Heart right ventricle (tissue), 16 donors: ENCODE measurements around the gene CNNM2. TPM values are rescaled to one million over a fixed set of nuclear protein-coding genes. Genes with fewer than 3 reads are reported as not detected.
"Not testable (repeated sequence)": the region's sequence is repeated elsewhere in the genome, so short reads cannot be mapped to it uniquely, and the experiment has no call there.

ENCODE experiments used
- ATAC-seq, 8 donors: fragments of 200-7000 bp; cut with Tn5 transposase; one replicate each; pipeline ENCODE4 v1.9.1; 2020; ENCODE audit warnings: mild to moderate bottlenecking in 8 of 8, moderate library complexity in 8 of 8, moderate number of reproducible peaks in 1 of 8
- DNase-seq, 2 donors: peaks; one replicate each; pipeline ENCODE4 v3.0.0-alpha.2; 2020
- H3K27ac ChIP-seq, 10 donors: fragments of 200-600 bp; sonication (generic) in 2 of 10; one replicate each; pipeline versions ENCODE4 v1.5.0 to v1.8.0; 2020 to 2022; ENCODE audit warnings: mild to moderate bottlenecking in 3 of 10
- H3K27me3 ChIP-seq, 7 donors: fragments of 200-600 bp; one replicate each; pipeline ENCODE4 v1.8.0; 2021 to 2022; ENCODE audit warnings: mild to moderate bottlenecking in 2 of 7
- H3K36me3 ChIP-seq, 9 donors: fragments of 200-600 bp; sonication (generic) in 1 of 9; one replicate each; pipeline versions ENCODE4 v1.5.0 to v1.8.0; 2020 to 2022; ENCODE audit warnings: mild to moderate bottlenecking in 2 of 9
- H3K4me1 ChIP-seq, 9 donors: fragments of 200-600 bp; sonication (generic) in 1 of 9; one replicate each; pipeline versions ENCODE4 v1.5.0 to v1.8.0; 2020 to 2022; ENCODE audit warnings: mild to moderate bottlenecking in 4 of 9
- H3K4me3 ChIP-seq, 10 donors: fragments of 200-600 bp; sonication (generic) in 2 of 10; one replicate each; pipeline versions ENCODE4 v1.5.0 to v1.8.0; 2020 to 2022; ENCODE audit warnings: mild to moderate bottlenecking in 7 of 10, moderate library complexity in 2 of 10
- H3K9me3 ChIP-seq, 11 donors: fragments of 200-600 bp in 10 of 11; sonication (generic) in 2 of 11; one replicate each; pipeline versions ENCODE4 v1.5.0 to v1.8.0; 2013 to 2022; ENCODE audit warnings: mild to moderate bottlenecking in 2 of 11, control low read depth in 1 of 11, moderate library complexity in 1 of 11
- WGBS, 2 donors: extraction: QIAGEN DNeasy Blood & Tissue Kit; methylation state at CpG; one replicate each; pipeline ENCODE4 v1.1.7; 2013; ENCODE audit warnings: inconsistent platforms in 1 of 2; 5-methylcytosine and 5-hydroxymethylcytosine counted together
- intact Hi-C, 10 donors: fragments of 100-400 bp; cut with DNase I; formaldehyde crosslinking; loops; one replicate each; pipeline versions ENCODE4 v1.11.1 to v1.14.2; 2022
- polyA plus RNA-seq, 2 donors: library from polyadenylated mRNA; stranded (reverse); fragments of 200-250 nt; gene quantifications; one replicate each; pipeline ENCODE4 v1.2.3, GENCODE V29; 2013
- total RNA-seq, 10 donors: library from RNA; stranded (reverse); fragmentation: NEBNext Ultra II Directional in 3 of 10; extraction: Animal tissue kit (Norgen Biotek cat#: 25700) in 3 of 10; gene quantifications; one replicate each; pipeline versions ENCODE4 v1.2.1 to v1.2.4, GENCODE V29; 2021 to 2023
- TF ChIP-seq, protein P1 (sequence below), 9 donors: fragments of 200-600 bp; sonication (generic) in 2 of 9; IDR thresholded peaks; one replicate each; pipeline versions ENCODE4 v1.5.0 to v1.8.0; 2021 to 2022; ENCODE audit warnings: antibody characterized with exemption in 9 of 9, mild to moderate bottlenecking in 5 of 9, moderate library complexity in 1 of 9
- donor health status: Arrhythmogenic right ventricular cardiomyopathy.
- donor health status: ischemic (EF 13 %, LVEDD 7.1; RV severe dilation, severe dysfunction).
- donor health status: healthy with polysubstance abuse.
- donor health status: DM: no; HTN: yes; CAD: no.
- donor health status: DM: no; HTN: no; CAD: no.
- donor health status: ischemic (EF 25% LVEDD 6.9; RV normal size, moderate dysfunction).
- donor health status: ischemic (EF 25% LVEDD 5.7; RV mildly dilated, moderate dysfunction).
- donor health status: healthy.
- donor health status: DM: yes; HTN: yes; CAD: no.
- donor health status: Ischemic cardiomyopathy.
- donor health status: ischemic (EF 35%, LVEDD 5.7; RV mildly dilated, moderate dysfunction).
- donor health status: nonischemic (EF 11% LVEDD 7.7; RV severe dilation, severe dysfunction).
- donor health status: DM: yes; HTN: yes; CAD: no.
- donor health status: PGD.
- donor health status: ischemic (EF 29% LVEDD 5.4; RV normal size, mild dysfunction).
- donor health status: nonischemic (EF 23%, LVEDD 6.1; RV moderate dilation, normal function).

CNNM2 gene
- total and polyA plus RNA-seq, 12 donors: 1.3 to 5.3 (median 3.9) TPM

DNA sequence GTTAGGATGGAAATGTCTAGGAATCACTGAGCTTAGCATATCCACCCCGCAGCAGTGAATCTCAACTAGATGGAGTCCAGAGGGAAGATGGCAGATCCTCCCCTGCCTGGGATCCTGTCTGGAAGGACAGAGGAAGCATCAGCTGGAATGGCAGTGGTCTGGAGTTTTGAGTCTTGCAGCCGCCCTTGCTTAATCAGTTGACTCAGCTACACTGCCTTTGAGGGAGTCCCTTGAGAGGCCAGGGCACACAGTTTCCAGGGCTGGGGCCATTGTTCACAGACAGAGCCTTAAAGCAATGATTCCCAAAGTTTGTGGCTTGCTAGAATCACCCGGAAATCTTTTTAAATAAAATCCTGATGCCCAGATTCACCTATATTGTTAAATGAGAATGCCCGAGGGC lies 146.9 kb downstream of the CNNM2 start:
- TF ChIP-seq, protein P1, sequence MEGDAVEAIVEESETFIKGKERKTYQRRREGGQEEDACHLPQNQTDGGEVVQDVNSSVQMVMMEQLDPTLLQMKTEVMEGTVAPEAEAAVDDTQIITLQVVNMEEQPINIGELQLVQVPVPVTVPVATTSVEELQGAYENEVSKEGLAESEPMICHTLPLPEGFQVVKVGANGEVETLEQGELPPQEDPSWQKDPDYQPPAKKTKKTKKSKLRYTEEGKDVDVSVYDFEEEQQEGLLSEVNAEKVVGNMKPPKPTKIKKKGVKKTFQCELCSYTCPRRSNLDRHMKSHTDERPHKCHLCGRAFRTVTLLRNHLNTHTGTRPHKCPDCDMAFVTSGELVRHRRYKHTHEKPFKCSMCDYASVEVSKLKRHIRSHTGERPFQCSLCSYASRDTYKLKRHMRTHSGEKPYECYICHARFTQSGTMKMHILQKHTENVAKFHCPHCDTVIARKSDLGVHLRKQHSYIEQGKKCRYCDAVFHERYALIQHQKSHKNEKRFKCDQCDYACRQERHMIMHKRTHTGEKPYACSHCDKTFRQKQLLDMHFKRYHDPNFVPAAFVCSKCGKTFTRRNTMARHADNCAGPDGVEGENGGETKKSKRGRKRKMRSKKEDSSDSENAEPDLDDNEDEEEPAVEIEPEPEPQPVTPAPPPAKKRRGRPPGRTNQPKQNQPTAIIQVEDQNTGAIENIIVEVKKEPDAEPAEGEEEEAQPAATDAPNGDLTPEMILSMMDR (IDR thresholded peaks at IDR 0.05): no peak
- Histone ChIP-seq H3K9me3 (no peaks in the 10 kb centered on the region), H3K27ac (no peak overlapping the region), H3K36me3 (peaks cover 0 to 18% (median 0%) of the 10 kb centered on the region in 9 donors), H3K4me3 (no peak overlapping the region), H3K4me1 (peaks cover 0 to 12% (median 3%) of the 10 kb centered on the region in 9 donors), H3K27me3 (no peaks in the 10 kb centered on the region)
- intact Hi-C loops: loop anchor here (5.0 to 10.0 kb wide), 7 partner anchors 148 to 340 kb away; partner anchors contain the start of genes CNNM2 (in 5 of the 10) and CYP17A1 (in 5 of the 10)
- DNase-seq (no peak), ATAC-seq (no peak)
- WGBS, 2 donors: 92 to 94% methylated on average over 4 of the region's 4 CpGs

DNA sequence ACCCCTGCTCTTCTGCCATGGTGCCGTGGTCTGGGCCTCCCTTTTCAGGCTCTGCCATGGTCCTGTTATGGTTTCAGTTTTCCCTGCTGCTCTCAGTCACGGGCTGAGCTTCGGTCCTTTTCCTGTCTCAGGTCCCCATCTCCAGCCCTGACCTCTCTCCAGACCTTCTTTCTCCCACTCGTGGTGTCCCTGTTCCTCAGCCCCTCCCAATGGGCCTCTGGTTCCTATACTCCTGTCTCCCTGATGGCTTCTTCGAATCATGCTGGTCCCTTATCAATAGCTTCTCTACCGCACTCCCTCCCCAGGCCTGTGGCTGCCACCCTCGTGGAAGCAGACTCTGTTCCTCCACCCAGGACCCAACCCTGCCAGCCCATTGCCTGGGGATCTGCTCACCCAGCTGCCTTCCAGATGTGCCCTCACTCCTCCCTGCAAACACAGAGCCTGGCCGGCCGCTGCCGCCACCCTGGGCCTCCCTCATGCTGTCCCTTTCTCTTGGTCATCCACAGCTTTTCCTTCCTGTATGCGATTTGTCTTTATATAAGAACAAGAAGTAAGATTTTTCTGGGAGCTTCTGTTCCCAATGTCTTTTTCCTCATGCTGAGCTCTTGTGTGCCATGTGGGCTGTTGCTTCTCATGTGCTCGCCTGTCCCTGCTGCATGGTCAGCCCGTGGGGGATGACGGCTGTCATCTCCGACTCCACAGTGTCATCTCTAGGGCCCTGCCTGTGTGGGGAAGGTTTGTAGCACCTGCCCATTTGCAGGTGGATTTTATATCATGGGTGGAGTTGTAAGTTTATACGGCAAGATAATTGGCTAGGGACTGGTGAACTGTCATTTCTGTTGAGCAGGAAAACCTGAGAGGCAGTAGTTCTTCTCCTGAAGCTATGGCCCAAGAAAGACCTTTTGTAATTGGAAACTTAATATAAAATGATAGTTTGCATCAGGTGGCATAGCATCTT lies 148.3 kb downstream of the CNNM2 start:
- H3K9me3 ChIP-seq: no peaks in the 10 kb centered on the region
- H3K27ac ChIP-seq: no peak overlapping the region
- peaks cover 0 to 18% (median 0%) of the 10 kb centered on the region in 9 donors for H3K36me3 ChIP-seq
- no peak for ATAC-seq
- no peaks in the 10 kb centered on the region for H3K27me3 ChIP-seq
- no peak for DNase-seq
- H3K4me3 ChIP-seq: no peak overlapping the region
- WGBS, 2 donors: 90 to 92% methylated on average over 16 of the region's 16 CpGs
- intact Hi-C loops: loop anchor here (5.0 to 10.0 kb wide), 7 partner anchors 149 to 342 kb away; partner anchors contain the start of genes CNNM2 (in 5 of the 10) and CYP17A1 (in 5 of the 10)
- TF ChIP-seq, protein P1 (IDR thresholded peaks at IDR 0.05): no peak
- peaks cover 0 to 19% (median 3%) of the 10 kb centered on the region in 9 donors for H3K4me1 ChIP-seq

DNA sequence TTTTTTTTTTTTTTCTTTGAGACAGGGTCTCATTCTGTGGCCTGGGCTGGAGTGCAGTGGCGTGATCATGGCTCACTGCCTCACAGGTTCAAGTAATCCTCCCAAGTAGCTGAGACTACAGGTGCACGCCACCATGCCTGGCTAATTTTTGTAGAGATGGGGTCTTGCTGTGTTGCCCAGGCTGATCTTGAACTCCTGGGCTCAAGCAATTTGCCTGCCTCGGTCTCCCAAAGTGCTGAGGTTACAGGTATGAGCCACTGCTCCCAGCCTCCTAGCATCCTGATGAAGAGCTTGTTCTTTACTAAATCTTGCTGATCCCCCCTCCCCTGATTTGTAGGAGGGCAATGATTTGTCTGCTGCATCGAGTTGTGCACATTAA lies 149.0 kb downstream of the CNNM2 start:
- Histone ChIP-seq H3K36me3 (peaks cover 0 to 24% (median 0%) of the 10 kb centered on the region in 9 donors), H3K4me1 (peaks cover 0 to 19% (median 3%) of the 10 kb centered on the region in 9 donors)
- not testable (repeated sequence) for H3K27ac ChIP-seq, H3K9me3 ChIP-seq, H3K4me3 ChIP-seq, ATAC-seq, H3K27me3 ChIP-seq, DNase-seq
- intact Hi-C loops: loop anchor here (5.0 to 10.0 kb wide), 7 partner anchors 150 to 342 kb away; partner anchors contain the start of genes CNNM2 (in 5 of the 10) and CYP17A1 (in 5 of the 10)
- 92% methylated on average over 4 of the region's 4 CpGs for WGBS, 2 donors

DNA sequence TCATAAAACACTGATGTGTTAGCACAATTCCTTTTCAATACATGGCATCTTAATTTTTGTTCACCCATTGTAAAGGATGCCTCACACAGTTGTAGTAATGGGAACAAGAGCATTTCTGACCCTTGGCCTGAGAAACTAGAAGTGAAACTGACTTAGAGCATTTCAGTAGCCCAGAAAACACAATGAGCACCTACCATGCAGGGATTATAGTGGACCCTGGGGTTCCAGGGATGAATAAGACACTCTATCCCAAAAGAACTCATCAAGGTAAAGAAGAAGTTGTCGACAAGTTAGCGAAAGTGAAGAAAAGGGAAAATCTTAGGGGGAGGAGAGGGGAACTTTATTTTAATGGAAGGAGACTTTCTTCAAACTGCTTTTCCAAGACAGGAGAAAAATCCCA lies 149.4 kb downstream of the CNNM2 start:
- Histone ChIP-seq H3K9me3 (no peaks in the 10 kb centered on the region), H3K36me3 (peaks cover 0 to 26% (median 0%) of the 10 kb centered on the region in 9 donors), H3K4me1 (peaks cover 0 to 19% (median 3%) of the 10 kb centered on the region in 9 donors), H3K27me3 (no peaks in the 10 kb centered on the region), H3K4me3 (no peak overlapping the region), H3K27ac (no peak overlapping the region)
- intact Hi-C loops: loop anchor here (5.0 to 10.0 kb wide), 7 partner anchors 150 to 343 kb away; partner anchors contain the start of genes CNNM2 (in 5 of the 10) and CYP17A1 (in 5 of the 10)
- 95 to 96% methylated on average over 2 of the region's 2 CpGs for WGBS, 2 donors
- DNase-seq (no peak), ATAC-seq (no peak)
- TF ChIP-seq, protein P1 (IDR thresholded peaks at IDR 0.05): no peak
